Measurements from ENCODE around the gene TMEM132D.

GRCh38 chr12:129304529-129304928 lies 599.3 kb downstream of the TMEM132D start:
- TF ChIP-seq CTCF (IDR thresholded peaks at IDR 0.05; ENCODE audit: poor library complexity) (no peak), EZH2 (IDR thresholded peaks at IDR 0.05; ENCODE audit: borderline replicate concordance) (no peak)
